Activated CD4-positive, alpha-beta T cell treated with anti-CD3 and anti-CD28 coated beads for 4 hours (primary cell): ENCODE results near the gene HOOK2.

Experiments used
- DNase-seq, 2 donors: peaks; one replicate each; pipeline ENCODE4 v3.0.0-alpha.2; 2020

HOOK2 gene

DNA sequence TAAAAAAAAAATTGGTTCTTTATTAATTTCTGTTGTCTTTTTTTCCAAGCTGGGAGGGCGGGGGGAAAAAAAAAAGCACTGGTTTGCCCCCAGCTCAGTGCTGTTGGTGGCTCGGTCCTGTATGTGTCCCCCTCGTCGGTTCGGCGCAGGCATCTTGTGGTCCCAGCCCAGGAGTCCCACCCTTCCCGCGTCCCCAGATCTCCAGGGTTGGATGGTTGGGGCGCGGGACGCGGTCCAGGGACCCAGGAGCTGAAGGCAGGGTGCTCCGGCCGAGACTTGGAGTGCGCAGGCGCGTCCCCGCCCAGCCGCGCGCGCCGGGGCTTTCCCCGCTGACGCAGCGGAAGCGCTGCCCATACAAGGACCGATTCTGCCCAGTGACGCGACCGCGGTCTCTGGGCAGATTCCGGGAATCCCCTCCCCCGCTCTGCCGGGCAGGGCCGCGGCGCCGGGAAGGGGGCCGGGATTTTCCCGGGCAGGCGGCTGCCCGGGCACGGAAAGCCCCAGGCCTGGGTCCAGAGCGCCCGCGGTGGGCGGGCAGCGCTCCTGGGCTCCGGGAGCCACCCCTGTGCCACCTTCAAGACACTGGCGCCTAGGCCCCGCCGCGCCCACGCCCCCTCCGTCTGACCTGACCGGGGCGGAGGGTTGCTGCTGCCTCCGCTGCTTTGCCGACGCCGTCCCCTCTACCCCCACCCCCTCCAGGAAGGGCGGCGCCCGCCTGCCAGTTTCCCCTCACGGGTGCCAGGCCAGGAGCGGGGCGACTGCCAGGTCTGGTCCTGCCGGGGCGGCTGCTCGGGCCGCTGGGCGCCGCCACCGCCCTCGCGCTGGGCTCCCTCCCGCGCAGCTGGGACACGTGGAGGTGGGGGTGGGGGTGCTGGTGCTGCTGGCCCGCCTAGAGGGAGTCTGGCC lies 18.2 kb upstream of the HOOK2 start:
- peak; percentile 93 to 97 for DNase-seq

DNA sequence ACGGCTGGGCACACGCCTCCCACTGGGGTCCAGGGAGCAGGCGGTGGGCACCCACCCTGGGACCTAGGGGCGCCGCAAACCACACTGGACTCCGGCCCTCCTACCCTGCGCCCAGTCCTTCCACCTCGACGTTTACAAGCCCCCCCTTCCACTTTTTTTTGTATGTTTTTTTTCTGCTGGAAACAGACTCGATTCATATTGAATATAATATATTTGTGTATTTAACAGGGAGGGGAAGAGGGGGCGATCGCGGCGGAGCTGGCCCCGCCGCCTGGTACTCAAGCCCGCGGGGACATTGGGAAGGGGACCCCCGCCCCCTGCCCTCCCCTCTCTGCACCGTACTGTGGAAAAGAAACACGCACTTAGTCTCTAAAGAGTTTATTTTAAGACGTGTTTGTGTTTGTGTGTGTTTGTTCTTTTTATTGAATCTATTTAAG lies 17.5 kb upstream of the HOOK2 start:
- DNase-seq = no peak

DNA sequence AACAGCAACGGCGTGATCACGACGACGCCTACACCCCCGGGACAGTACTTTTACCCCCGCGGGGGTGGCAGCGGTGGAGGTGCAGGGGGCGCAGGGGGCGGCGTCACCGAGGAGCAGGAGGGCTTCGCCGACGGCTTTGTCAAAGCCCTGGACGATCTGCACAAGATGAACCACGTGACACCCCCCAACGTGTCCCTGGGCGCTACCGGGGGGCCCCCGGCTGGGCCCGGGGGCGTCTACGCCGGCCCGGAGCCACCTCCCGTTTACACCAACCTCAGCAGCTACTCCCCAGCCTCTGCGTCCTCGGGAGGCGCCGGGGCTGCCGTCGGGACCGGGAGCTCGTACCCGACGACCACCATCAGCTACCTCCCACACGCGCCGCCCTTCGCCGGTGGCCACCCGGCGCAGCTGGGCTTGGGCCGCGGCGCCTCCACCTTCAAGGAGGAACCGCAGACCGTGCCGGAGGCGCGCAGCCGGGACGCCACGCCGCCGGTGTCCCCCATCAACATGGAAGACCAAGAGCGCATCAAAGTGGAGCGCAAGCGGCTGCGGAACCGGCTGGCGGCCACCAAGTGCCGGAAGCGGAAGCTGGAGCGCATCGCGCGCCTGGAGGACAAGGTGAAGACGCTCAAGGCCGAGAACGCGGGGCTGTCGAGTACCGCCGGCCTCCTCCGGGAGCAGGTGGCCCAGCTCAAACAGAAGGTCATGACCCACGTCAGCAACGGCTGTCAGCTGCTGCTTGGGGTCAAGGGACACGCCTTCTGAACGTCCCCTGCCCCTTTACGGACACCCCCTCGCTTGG lies 16.9 kb upstream of the HOOK2 start:
- DNase-seq = peak; percentile 69 to 80

DNA sequence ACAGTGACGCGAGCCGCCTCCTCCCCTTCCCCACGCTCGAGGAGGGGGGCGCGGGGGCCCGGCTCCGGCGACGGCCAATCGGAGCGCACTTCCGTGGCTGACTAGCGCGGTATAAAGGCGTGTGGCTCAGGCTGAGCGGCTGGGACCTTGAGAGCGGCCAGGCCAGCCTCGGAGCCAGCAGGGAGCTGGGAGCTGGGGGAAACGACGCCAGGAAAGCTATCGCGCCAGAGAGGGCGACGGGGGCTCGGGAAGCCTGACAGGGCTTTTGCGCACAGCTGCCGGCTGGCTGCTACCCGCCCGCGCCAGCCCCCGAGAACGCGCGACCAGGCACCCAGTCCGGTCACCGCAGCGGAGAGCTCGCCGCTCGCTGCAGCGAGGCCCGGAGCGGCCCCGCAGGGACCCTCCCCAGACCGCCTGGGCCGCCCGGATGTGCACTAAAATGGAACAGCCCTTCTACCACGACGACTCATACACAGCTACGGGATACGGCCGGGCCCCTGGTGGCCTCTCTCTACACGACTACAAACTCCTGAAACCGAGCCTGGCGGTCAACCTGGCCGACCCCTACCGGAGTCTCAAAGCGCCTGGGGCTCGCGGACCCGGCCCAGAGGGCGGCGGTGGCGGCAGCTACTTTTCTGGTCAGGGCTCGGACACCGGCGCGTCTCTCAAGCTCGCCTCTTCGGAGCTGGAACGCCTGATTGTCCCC lies 16.1 kb upstream of the HOOK2 start, which contains the start of gene JUNB:
Gene JUNB (plus strand): TSS at position 142 of the 706 bp plus-strand sequence. CDS start 286 bp downstream, at position 428.
- DNase-seq = peak; percentile 98

DNA sequence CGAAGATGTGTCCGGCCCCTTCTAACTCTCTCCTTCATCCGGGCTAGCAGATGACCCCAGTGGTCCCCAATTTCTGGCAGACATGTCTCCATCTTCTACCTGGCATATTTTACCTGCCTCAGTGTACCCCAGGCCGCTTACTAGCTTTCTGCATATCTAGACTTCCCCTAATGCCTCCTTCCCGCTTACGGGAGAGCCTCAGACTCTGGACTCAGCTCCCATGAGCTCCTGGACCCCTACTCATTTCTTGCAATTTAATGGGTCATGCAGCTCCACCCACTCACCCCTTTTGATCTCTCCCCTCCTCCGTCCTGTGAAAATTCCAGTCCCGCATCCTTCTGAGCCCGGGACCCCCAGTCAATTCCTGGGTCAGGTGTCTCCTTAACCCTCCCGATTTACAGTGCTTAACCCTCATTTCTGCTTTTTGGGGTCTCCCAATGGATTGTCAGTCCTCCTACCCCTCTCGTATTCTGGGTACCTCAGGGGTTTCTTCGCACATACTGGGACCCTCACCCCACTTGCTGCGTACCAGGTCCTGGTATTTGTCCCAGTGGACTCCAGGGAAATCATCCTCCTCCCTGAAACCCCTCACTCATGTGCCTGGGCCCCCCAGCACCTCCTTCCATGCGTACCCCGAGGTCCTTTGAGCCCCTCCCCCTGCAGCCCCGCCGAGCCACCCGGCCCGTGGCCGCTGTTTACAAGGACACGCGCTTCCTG lies 15.4 kb upstream of the HOOK2 start:
- DNase-seq = no peak

DNA sequence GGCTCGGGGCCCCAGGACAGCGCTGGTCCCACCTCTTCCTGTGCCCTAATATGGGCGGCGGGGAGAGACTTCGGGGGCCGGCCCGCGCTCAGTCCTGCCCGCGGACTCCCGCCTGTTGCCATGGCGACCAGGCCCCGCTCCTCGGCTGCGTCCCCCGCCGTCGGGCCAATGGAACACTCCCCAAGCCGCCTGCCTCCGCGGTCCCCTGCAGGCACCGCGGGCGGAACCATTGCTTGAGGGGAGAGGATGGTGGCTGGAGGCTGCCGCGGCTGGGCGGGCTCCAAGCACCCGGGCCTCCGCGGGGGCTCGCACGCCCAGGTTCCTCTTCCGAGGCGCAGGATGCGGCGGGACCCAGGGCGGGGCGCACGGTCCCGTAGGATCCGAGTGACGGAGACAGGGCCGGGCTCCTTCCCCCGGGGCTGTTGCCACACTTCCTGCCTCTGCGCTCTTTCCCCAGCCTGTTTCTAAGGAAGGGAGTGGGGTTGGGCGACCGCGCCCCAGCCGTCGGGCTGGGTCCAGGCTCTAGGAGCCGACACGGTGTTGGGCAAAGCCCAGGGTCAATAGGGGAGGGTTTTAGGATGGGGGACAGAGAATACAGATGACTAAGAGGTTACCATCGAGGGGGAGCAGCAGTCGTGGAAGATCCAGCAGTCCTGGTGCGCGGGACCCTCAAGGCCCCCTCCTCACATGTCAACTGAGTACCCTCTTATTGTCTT lies 14.7 kb upstream of the HOOK2 start:
- peak; percentile 78 to 88 for DNase-seq

DNA sequence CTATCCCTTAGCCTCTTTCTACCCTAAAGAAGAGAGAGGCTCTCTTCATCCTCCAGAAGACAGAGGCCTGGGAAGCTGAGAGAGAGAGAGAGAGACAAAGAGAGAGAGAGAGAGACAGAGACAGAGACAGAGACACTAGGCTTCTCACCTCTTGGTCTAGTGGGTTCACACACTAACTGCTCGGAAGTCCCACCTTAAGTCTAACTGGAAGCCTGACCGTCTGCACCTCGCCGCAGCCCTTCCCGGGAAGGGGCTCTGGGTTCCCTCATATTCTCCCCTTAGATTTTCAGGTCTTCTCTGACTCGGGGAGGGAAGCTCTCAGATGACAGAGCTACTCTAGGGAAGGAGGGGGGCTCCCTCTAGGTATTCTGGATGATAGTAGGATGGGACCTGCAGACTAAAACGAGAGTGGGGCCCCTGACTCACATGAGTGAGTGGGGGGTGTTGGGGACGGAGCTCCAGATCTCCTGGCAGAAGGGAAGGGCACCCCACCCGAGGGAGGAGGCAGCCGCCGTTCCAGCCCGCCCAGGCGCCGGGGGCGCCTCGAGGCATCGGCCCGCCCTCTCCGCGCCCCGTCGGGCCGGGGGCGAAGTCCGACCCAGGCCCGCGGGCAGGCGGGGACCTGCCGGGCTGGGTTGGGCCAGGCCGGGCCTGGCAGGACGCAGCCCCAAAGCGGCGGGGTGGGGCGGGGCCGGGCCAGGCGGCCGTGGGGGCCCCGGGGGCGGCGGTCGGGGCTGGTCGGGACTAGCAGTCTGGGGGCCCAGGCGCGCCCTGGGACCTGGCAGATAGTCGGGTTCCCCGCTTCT lies 13.9 kb upstream of the HOOK2 start:
- no peak for DNase-seq

DNA sequence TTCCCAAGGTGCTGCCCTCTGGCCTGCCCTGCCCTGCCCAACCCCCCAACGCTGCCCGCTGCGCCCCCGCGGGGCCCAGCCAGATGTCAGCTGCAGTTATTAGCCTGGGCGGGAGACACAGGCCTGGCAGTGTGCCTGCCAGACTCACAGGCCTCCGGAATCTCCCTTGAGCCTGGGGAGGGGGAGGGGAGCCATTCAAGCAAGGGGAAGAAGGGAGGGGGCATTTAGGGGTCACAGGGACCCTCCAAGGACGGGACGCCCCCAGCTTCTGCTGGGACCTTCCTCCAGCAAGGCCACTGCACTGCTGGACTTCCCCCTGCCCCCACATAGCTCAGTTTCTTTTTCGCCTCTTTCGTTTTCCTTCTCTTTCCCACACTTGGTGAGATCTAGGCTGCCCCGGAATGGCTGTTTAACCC lies 13.3 kb upstream of the HOOK2 start:
- peak in 1 of 2 donors; percentile 39 for DNase-seq

DNA sequence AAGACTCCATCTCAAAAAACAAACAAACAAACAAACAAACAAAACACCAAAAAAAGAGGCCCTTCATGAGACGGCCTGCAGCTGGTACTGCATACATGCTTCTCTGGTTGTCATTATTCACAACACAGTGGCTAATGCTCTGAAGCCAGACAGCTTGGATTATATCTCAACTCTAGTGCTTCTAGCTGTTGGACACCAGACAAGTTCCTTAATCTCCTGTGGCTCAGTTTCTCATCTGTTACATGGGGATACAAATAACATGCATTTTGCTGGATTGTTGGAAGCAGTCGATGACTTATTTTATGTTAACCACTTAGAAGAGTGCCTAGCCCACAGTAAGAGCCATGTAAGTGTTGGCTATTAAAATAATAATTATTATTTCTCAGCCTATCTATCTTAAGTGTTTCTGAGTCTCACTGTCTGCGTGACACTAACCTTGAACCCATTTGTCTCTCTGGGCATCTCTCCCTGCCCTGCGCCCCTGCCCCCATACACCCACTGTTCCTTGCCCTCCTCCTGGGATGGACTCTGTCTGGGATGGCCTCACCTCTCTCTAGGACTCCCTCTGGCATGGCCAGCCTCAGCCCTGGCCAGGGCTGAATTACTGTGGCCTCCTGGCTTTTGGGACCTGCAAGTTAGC lies 12.8 kb upstream of the HOOK2 start:
- DNase-seq = no peak

DNA sequence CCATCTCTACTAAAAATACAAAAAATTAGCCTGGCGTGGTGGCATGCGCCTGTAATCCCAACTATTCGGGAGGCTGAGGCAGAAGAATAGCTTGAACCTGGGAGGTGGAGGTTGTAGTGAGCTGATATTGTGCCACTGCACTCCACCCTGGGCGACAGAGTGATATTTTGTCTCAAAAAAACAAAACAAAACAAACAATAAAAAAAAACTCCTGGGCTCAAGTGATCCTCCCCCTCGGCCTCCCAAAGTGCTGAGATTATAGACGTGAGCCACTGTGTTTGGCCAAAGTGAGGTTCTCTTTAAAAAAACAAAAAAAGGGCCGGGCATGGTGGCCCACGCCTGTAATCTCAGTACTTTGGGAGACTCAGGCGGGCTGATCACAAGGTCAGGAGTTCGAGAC lies 12.1 kb upstream of the HOOK2 start:
- DNase-seq = no peak

DNA sequence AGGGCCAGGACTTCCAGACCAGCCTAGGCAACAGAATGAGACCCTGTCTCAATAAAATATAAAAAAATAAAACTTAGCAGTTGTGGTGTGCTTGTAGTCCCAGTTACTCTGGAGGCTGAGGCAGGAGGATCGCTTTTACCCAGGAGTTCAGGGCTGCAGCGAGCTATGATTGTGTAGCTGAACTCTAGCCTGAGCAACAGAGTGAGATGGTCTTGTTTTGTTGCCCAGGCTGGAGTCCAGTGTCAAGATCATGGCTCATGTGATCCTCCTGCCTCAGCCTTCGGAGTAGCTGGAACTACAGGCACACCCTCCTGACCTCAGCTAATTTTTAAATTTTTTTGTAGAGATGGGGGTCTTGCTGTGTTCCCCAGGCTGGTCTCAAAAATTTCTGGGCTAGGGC lies 11.6 kb upstream of the HOOK2 start:
- DNase-seq = no peak

DNA sequence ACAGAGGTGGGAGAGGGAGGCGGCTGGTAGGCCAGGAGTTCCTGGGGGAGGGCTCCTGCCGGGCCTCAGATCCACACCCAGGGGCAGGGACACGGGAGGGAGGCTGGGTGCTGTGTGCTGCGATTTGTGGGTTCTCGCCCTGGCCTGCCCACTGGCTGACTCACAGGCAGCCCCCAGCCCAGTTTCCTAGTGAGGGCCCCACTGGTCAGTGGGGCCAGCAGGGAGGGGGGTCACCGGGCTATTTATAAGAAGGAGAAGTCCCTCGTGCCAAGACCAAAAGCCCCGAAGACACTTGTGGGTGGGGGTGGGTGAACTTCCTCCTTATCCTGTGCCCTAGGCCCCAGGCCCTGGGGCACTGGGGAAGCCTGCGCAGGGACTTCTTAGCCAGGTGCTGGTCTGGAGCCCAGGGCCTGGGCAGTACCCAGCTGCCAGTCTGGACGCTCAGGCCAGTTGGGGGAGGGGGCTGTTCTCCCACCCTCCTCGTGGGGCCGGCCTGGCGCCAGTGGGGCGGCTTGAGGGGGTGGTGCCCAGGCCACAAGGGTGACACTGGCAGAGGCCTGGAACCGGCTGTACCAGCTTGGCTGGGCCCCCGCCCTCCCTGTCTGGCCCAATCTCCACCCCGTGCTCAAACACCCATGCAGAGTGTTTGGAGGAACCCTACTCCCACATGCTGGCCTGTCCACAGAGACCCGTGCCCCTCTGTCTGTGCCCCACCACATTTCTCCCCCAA lies 11.0 kb upstream of the HOOK2 start:
- DNase-seq = no peak

DNA sequence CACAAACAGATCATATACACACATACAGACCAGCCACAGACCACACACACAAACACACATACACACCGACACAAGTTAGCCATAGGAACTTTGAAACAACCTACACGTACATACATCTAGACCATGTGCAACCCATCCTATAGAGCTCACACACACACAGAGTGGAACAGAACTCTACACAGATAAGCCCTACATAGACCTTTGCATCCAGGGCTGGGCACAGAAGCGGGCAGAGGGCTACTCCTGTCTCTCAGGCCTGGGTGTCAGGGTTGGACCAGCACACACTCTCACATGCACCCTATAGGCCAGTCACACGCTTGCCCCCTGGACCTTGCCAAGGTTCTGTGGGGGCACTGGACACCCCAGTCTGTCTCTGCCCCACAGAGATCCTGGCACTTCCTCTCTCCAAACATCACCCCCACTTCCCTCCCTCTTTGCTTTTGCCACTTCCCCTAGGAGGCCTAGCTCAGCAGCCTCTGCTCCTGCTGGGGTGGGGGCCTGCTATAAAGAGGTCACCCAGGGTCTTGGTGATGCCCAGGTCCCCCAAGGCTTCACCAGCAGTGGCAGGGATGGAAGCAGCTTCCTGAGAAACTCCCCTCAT lies 10.2 kb upstream of the HOOK2 start:
- DNase-seq = no peak

DNA sequence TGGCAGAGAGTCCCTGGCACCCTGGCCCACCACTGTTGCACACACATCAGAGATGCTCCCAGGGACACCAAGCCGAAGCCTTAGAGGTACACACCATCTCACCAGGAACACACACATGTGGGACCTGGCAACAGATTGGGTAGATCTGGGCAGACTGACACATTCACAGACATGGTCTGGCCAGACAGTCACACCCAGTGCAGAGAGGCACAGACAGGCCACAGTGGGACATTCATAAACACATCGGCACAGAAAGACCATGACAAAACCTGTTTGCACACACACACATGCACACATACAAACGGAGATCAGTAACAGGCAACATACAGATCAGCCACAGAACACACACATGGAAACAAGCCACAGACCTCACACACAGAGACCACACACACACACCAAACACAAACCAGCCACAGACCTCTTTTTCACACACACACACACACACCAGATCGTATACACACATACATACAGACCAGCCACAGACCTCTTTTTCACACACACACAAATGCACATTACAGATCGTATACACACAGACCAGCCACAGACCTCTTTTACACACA lies 9.6 kb upstream of the HOOK2 start:
- no peak for DNase-seq

DNA sequence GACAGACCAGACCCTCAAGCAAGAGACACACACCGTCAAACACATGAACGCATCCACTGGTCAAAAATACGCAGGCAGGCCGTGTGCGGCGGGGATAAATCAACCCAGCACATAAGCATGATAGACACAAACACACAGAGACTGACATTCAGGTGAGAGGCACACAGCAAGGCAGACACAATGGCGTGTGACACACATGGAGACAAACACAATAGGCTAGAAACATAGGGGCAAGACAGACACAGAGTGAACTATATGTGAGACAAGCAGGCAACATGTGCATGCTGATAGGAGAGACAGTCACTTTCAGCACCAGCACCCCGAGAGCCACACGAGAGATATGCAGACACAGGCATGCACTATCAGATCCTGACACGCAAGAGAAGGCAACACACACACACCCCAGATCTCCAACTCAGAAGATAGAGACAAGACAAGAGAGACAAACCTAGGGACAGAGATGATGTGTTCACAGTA lies 9.1 kb upstream of the HOOK2 start:
- DNase-seq = no peak

DNA sequence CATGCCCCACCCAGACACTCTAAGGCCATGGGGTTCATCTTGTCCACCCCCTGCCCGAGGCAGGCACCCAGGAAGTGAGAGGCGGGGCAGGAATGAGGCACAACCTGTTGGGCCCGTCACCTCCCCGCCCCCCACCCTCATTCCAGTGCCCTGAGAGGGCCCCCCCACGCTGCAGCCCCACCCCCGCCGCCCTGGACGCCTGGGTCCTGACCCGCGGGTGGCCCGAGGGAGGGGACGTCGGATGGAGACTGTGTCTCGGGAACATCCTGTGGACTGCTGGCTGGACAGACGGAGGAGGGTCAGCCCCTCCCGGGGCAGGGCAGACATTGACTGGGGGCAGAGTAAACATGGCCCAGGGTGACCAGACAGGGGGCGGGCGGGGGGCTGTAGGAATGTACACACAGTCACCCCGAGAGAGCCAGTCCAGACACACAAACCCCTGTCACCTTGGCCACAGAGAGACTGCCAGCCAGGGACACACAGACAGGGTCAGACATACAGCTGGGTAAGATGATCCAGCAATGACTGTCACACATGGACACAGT lies 8.6 kb upstream of the HOOK2 start:
- no peak for DNase-seq

DNA sequence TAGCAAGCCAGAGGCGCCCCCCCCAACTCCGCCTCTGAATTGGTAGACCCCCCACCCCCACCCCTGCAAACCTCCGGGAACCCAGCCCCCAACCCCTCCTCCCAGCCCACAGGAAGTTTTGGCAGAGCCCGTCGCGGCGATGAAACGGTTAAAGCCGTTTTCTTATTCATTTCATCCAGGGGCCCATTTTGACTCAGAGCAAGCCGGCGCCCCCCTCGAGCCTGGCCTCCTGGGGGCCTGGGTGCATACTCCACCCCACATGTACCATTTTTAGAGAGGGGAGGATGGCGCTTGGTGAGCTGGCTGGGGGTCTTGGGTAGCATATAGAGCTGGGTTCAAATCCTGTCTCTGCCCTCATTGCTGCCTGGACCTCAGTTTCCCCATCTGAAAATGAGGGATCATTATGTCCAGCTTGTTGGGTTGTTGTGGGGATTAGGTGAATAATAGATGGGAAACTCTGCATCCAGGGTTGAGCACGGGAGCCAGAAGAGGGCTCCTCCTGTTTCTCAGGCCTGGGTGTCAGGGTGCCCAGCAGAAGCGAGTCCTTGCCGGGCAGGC lies 8.0 kb upstream of the HOOK2 start:
- no peak for DNase-seq
